ENCODE measurements around the gene SETD3.
"Not testable (repeated sequence)": the region's sequence is repeated elsewhere in the genome, so short reads cannot be mapped to it uniquely, and the experiment has no call there.

Gene SETD3

DNA sequence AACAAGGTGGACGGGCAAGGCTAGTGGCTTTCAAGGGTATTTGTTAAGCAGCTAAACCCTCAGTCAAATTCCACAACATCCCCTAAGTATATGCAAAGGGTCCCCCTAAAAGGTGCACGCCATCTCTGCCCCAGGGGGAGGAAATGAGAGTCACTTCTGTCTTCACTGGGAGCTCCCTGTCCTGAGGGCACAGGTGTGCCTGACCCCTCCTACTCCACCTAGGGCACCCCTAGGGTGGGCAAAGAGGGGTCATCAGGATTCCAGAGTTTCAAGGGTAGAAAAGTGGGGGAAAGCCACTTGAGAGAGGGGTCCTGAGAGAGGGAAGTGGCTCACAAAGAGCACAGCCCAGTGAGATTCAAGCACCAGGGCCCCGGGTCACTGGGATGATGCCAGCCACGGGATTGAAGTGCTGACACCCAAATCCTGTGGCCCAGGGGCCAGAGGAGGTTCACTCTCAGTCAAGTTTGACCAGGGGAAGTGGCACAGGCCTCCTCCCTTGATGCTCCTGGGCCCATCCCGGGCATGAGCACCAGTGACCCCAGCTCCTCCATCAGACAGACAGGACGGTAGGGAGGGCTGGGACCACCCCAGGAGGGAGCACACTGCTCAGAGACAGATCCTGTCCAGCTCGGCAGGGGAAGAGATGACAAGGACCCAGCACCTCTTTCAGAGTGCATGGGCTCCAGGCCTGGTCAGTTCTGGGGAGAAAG, 126.3 kb downstream of the SETD3 start:
- DNase-seq: no peak

- no peak for DNase-seq
These were observed 127.9 kb downstream of the SETD3 start for GRCh38 chr14:99352688-99353280.

DNA sequence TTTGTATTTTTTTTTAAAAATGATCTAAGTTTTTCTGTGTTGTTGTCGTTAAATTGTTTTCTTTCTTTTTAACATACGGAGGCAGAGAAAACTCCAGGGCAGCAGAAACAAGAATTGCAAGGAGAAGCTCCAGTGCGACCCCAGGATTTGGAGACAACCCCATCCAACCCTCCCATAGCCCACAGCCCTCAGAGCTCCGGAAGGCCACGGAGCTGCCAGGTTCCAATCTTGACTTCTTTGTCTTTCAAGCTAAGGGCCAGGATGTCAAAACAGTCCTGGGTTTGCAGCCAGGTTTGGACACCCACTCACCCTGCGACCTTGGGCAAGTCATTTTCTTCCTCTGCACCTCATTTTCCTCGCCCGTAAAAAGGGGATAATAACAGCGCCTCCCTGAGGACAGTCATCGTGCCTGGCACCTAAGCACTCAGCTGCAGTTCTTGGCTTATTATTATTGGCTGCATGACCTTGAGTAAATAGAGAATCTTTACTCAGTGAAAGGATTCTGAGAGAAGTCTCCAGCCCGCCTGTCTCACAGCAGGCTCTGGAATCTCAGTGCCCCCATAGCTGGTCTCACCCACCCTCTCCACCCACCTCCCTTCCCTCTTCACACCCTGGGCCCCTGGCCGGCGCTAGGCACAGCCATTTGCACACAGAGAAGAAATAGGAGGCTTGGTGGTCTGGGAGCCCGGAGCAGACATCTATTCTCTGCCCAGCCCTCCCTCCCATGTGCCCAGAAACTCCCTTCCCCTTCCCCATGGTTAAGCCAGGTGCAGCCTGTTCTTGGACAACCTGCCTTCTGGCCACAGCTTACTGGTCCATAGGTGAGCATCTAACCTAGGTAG, 129.3 kb downstream of the SETD3 start:
- DNase-seq: no peak

- no peak for DNase-seq
These were observed 129.9 kb downstream of the SETD3 start for GRCh38 chr14:99350751-99351150.

- DNase-seq: no peak
These were observed 130.8 kb downstream of the SETD3 start for GRCh38 chr14:99349721-99350495.

DNA sequence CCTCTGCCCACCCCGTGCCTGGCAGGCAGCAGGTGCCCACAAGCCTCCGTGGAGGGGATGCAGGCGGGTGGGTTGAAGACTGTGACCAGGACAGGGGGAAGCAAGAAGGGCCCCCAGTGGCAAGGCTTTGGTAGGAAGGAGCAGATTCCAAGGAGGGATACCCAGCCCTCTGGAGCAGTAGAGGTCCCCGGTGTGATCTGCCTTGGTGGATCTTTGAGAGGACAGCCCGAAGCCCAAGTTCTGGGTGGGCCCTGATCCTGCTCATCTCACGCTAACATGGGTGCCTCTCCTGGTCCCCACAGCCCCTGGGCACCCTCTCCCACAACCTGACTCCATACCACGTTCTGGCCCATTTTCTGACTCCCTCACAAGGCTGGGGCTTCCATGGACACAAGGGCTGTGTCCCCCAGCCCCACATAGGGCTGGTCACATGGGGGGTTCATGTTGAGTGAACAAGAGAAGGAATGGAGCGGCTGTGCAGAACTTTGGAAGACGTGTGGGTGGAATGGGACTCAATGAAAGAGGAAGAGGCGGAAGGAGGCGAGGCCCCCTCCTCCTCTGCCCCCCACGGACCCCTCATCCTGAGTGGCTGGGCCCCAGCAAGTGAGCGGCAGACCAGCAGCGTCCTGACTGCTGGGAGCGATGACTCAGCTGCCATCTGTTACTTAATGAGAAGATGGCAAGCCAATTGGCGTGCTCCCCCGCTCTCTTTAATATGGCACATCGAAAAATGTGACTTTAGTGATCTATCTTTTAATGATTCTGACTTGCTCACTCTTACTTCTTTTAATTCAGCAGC, 131.6 kb downstream of the SETD3 start:
- DNase-seq: no peak

- DNase-seq: not testable (repeated sequence)
These were observed 132.4 kb downstream of the SETD3 start for GRCh38 chr14:99348231-99348630.

Data from activated gamma-delta T cell (primary cell).